ENCODE data around the gene GAS5. TPM values are rescaled to one million over a fixed set of nuclear protein-coding genes. Genes with fewer than 3 reads are reported as not detected.
A peak's percentile ranks its signal among the peaks of the same experiment; 100 is the strongest.
"Not testable (repeated sequence)": the region's sequence is repeated elsewhere in the genome, so short reads cannot be mapped to it uniquely, and the experiment has no call there.

The GAS5 gene
- 588 TPM for polyA plus RNA-seq (2013, experiment 1 of 2; ENCODE audit: insufficient read length)
- polyA plus RNA-seq (2013, experiment 2 of 2; ENCODE audit: insufficient read length), result 578 TPM

- DNase-seq, result peak; percentile 100
Measured at GRCh38 chr1:173867753-173868265, at the start of gene GAS5. TSS of gene GAS5 (minus strand) at chr1:173867989.

- DNase-seq, result no peak
Measured at GRCh38 chr1:173917149-173917548, 49.4 kb upstream of the GAS5 start, which contains the start of gene SERPINC1. TSS of gene SERPINC1 (minus strand) at chr1:173917327. CDS start at chr1:173917259, 68 bp downstream.

GRCh38 chr1:173916667-173917066, 48.9 kb upstream of the GAS5 start:
- no peak for DNase-seq

GRCh38 chr1:173915596-173915995, 47.8 kb upstream of the GAS5 start:
- no peak for DNase-seq

GRCh38 chr1:173914366-173914871, 46.6 kb upstream of the GAS5 start:
- DNase-seq, result no peak

GRCh38 chr1:173913111-173913510, 45.3 kb upstream of the GAS5 start:
- no peak for DNase-seq

GRCh38 chr1:173903827-173904531, 36.2 kb upstream of the GAS5 start:
- no peak for DNase-seq

GRCh38 chr1:173900992-173901391, 33.2 kb upstream of the GAS5 start:
- no peak for DNase-seq

- no peak for DNase-seq
Measured at GRCh38 chr1:173900427-173900826, 32.6 kb upstream of the GAS5 start.

GRCh38 chr1:173894189-173894588, 26.4 kb upstream of the GAS5 start:
- DNase-seq, result no peak

GRCh38 chr1:173893611-173894010, 25.8 kb upstream of the GAS5 start:
- no peak for DNase-seq

- DNase-seq, result no peak
Measured at GRCh38 chr1:173889885-173890284, 22.1 kb upstream of the GAS5 start.

- DNase-seq, result no peak
Measured at GRCh38 chr1:173888749-173889148, 21.0 kb upstream of the GAS5 start.

- DNase-seq, result no peak
Measured at GRCh38 chr1:173887627-173888026, 19.8 kb upstream of the GAS5 start.

- DNase-seq, result no peak
Measured at GRCh38 chr1:173886746-173887611, 19.2 kb upstream of the GAS5 start.

GRCh38 chr1:173884701-173885100, 16.9 kb upstream of the GAS5 start:
- DNase-seq, result no peak

- DNase-seq, result not testable (repeated sequence)
Measured at GRCh38 chr1:173881117-173881516, 13.3 kb upstream of the GAS5 start.

GRCh38 chr1:173878251-173878650, 10.5 kb upstream of the GAS5 start:
- no peak for DNase-seq

GRCh38 chr1:173876732-173877131, 8.9 kb upstream of the GAS5 start:
- DNase-seq, result no peak

GRCh38 chr1:173871500-173871899, 3.7 kb upstream of the GAS5 start:
- no peak for DNase-seq

GRCh38 chr1:173871091-173871490, 3.3 kb upstream of the GAS5 start:
- DNase-seq, result no peak

GRCh38 chr1:173870252-173871075, 2.7 kb upstream of the GAS5 start:
- DNase-seq, result no peak
